HG03103 (cell line): ENCODE data around the gene AGBL4.
"Not testable (repeated sequence)": the region's sequence is repeated elsewhere in the genome, so short reads cannot be mapped to it uniquely, and the experiment has no call there.

Source experiments
- ATAC-seq: cut with Tn5 transposase; IDR thresholded peaks from one replicate; pipeline ENCODE4 v1.9.1; 2021; ENCODE audit warnings: low read depth; ENCODE audit not compliant: unreplicated experiment

The AGBL4 gene

GRCh38 chr1:50023292-50024159, at the start of gene AGBL4:
Gene AGBL4 (minus strand): TSS chr1:50023954.
- ATAC-seq: peak; percentile 58

GRCh38 chr1:50066806-50067205, 43.1 kb upstream of the AGBL4 start:
- ATAC-seq: no peak

- ATAC-seq: no peak
Observed at GRCh38 chr1:50060279-50060678, 36.5 kb upstream of the AGBL4 start.

- no peak for ATAC-seq
Observed at GRCh38 chr1:50048791-50049190, 25.0 kb upstream of the AGBL4 start.

- ATAC-seq: no peak
Observed at GRCh38 chr1:50047916-50048694, 24.4 kb upstream of the AGBL4 start.

- no peak for ATAC-seq
Observed at GRCh38 chr1:50038237-50038809, 14.6 kb upstream of the AGBL4 start.

GRCh38 chr1:50027794-50028193, 4.0 kb upstream of the AGBL4 start:
- no peak for ATAC-seq

GRCh38 chr1:49995734-49996133, 28.0 kb downstream of the AGBL4 start:
- ATAC-seq: no peak

GRCh38 chr1:49971088-49971487, 52.7 kb downstream of the AGBL4 start:
- ATAC-seq: no peak

- no peak for ATAC-seq
Observed at GRCh38 chr1:49951385-49951784, 72.4 kb downstream of the AGBL4 start.

GRCh38 chr1:49915301-49915700, 108.5 kb downstream of the AGBL4 start:
- not testable (repeated sequence) for ATAC-seq

- ATAC-seq: no peak
Observed at GRCh38 chr1:49906365-49906764, 117.4 kb downstream of the AGBL4 start.

- no peak for ATAC-seq
Observed at GRCh38 chr1:49864581-49864980, 159.2 kb downstream of the AGBL4 start.

- ATAC-seq: no peak
Observed at GRCh38 chr1:49854741-49855140, 169.0 kb downstream of the AGBL4 start.

- ATAC-seq: no peak
Observed at GRCh38 chr1:49842596-49842995, 181.2 kb downstream of the AGBL4 start.

- ATAC-seq: no peak
Observed at GRCh38 chr1:49841767-49842166, 182.0 kb downstream of the AGBL4 start.

GRCh38 chr1:49824261-49824660, 199.5 kb downstream of the AGBL4 start:
- ATAC-seq: no peak

- ATAC-seq: no peak
Observed at GRCh38 chr1:49817681-49818080, 206.1 kb downstream of the AGBL4 start.

GRCh38 chr1:49787013-49787412, 236.7 kb downstream of the AGBL4 start:
- ATAC-seq: not testable (repeated sequence)

- ATAC-seq: no peak
Observed at GRCh38 chr1:49765034-49765433, 258.7 kb downstream of the AGBL4 start.

- ATAC-seq: not testable (repeated sequence)
Observed at GRCh38 chr1:49738118-49738517, 285.6 kb downstream of the AGBL4 start.
